HuH-7.5 (cell line): ENCODE data around the gene MORN1.
"Not testable (repeated sequence)": the region's sequence is repeated elsewhere in the genome, so short reads cannot be mapped to it uniquely, and the experiment has no call there.

Experiments
- DNase-seq: peaks from one replicate; pipeline ENCODE4 v3.0.0; 2011; ENCODE audit warnings: low spot score

The MORN1 gene

GRCh38 chr1:2337081-2337480 is 54.3 kb downstream of the MORN1 start:
- DNase-seq = no peak

- DNase-seq = no peak
Observed at GRCh38 chr1:2336499-2336898, 54.9 kb downstream of the MORN1 start.

- no peak for DNase-seq
Observed at GRCh38 chr1:2335721-2336455, 55.5 kb downstream of the MORN1 start.

GRCh38 chr1:2334883-2335534 is 56.3 kb downstream of the MORN1 start:
- no peak for DNase-seq

GRCh38 chr1:2334366-2334765 is 57.0 kb downstream of the MORN1 start:
- no peak for DNase-seq

GRCh38 chr1:2331580-2331979 is 59.8 kb downstream of the MORN1 start:
- not testable (repeated sequence) for DNase-seq

GRCh38 chr1:2331200-2331544 is 60.2 kb downstream of the MORN1 start:
- no peak for DNase-seq

GRCh38 chr1:2330519-2331199 is 60.7 kb downstream of the MORN1 start:
- no peak for DNase-seq

GRCh38 chr1:2330035-2330434 is 61.3 kb downstream of the MORN1 start:
- no peak for DNase-seq

- DNase-seq = no peak
Observed at GRCh38 chr1:2328676-2329455, 62.5 kb downstream of the MORN1 start.

GRCh38 chr1:2327841-2328240 is 63.5 kb downstream of the MORN1 start:
- no peak for DNase-seq

GRCh38 chr1:2327162-2327561 is 64.2 kb downstream of the MORN1 start:
- not testable (repeated sequence) for DNase-seq

- DNase-seq = no peak
Observed at GRCh38 chr1:2326524-2326923, 64.8 kb downstream of the MORN1 start.

GRCh38 chr1:2324553-2325366 is 66.6 kb downstream of the MORN1 start:
- DNase-seq = no peak

GRCh38 chr1:2323451-2323974 is 67.8 kb downstream of the MORN1 start:
- DNase-seq = no peak

GRCh38 chr1:2322581-2323211 is 68.7 kb downstream of the MORN1 start:
- DNase-seq = no peak

- DNase-seq = peak; percentile 62
Observed at GRCh38 chr1:2322065-2322571, 69.2 kb downstream of the MORN1 start.

GRCh38 chr1:2320760-2321667 is 70.3 kb downstream of the MORN1 start:
- no peak for DNase-seq

- DNase-seq = no peak
Observed at GRCh38 chr1:2320006-2320405, 71.3 kb downstream of the MORN1 start.

- no peak for DNase-seq
Observed at GRCh38 chr1:2319291-2319690, 72.1 kb downstream of the MORN1 start.
